H1 (cell line): ENCODE data around the gene MEMO1. TPM values are rescaled to one million over a fixed set of nuclear protein-coding genes. Genes with fewer than 3 reads are reported as not detected.

Experiments
- CTCF ChIA-PET: fragments of 300-600 bp; sonication (Branson Sonifier 250); formaldehyde crosslinking; loops from one replicate; lab custom pipeline; 2021; ENCODE audit not compliant: partially characterized antibody; lab: Charles Lee
- POLR2A ChIA-PET: fragments of 300-600 bp; sonication (Branson Sonifier 250); formaldehyde crosslinking; loops from one replicate; lab custom pipeline; 2021; ENCODE audit warnings: inconsistent platforms; ENCODE audit not compliant: partially characterized antibody; lab: Charles Lee
- DNase-seq, 2 experiments: peaks; one replicate each; pipeline versions ENCODE4 v3.0.0 to v3.0.0-alpha.2; 2010 to 2022; ENCODE audit warnings: low spot score in 2 of 2, low read depth in 1 of 2, mixed read lengths in 1 of 2
- FAIRE-seq: peaks from 2 replicates; lab custom pipeline; 2011; peaks lifted over from hg19 to GRCh38; lab: Jason Lieb, UNC
- H2AFZ ChIP-seq: 2 replicates; pipeline ENCODE4 v1.8.1; 2012; ENCODE audit warnings: low read length, inconsistent platforms
- H2AK5ac ChIP-seq: 2 replicates; pipeline ENCODE4 v1.6.1; 2013; ENCODE audit warnings: low read depth, low read length
- H2BK120ac ChIP-seq: replicated peaks from 2 replicates; pipeline ENCODE3; 2013; ENCODE audit warnings: low read depth, low read length, inconsistent platforms
- H2BK12ac ChIP-seq: 2 replicates; pipeline ENCODE4 v1.6.1; 2013; ENCODE audit warnings: low read depth, low read length
- H2BK15ac ChIP-seq: 2 replicates; pipeline ENCODE4 v1.6.1; 2013; ENCODE audit warnings: low read length
- H2BK20ac ChIP-seq: 2 replicates; pipeline ENCODE4 v1.6.1; 2013; ENCODE audit warnings: low read length
- H2BK5ac ChIP-seq: 2 replicates; pipeline ENCODE4 v1.6.1; 2013; ENCODE audit warnings: low read depth, low read length
- H3K14ac ChIP-seq: 2 replicates; pipeline ENCODE4 v1.6.1; 2013; ENCODE audit warnings: inconsistent platforms; ENCODE audit not compliant: insufficient read length
- H3K18ac ChIP-seq: 2 replicates; pipeline ENCODE4 v1.6.1; 2013; ENCODE audit warnings: low read length; ENCODE audit errors: extremely low read depth
- H3K23ac ChIP-seq: 2 replicates; pipeline ENCODE4 v1.6.1; 2013; ENCODE audit warnings: inconsistent platforms; ENCODE audit not compliant: insufficient read length
- H3K23me2 ChIP-seq: 2 replicates; pipeline ENCODE4 v1.6.1; 2013; ENCODE audit warnings: low read depth, low read length
- H3K27ac ChIP-seq: 2 replicates; pipeline ENCODE4 v1.6.1; 2011; ENCODE audit warnings: low read depth, low read length, inconsistent platforms
- H3K27me3 ChIP-seq, 4 experiments: replicated peaks in 1 of 4; 1 replicate in 1 of 4; 2 replicates in 3 of 4; pipeline versions ENCODE4 v1.6.1 to v1.8.1; 2011 to 2013; ENCODE audit warnings: low read length in 3 of 4, mild to moderate bottlenecking in 3 of 4, inconsistent platforms in 2 of 4, mixed read lengths in 2 of 4, moderate library complexity in 1 of 4; ENCODE audit not compliant: control insufficient read depth in 3 of 4, insufficient read depth in 3 of 4; ENCODE audit errors: extremely low read depth in 1 of 4
- H3K36me3 ChIP-seq, 4 experiments: 2 replicates each; pipeline versions ENCODE4 v1.6.1 to v1.8.1; 2011 to 2013; ENCODE audit warnings: mild to moderate bottlenecking in 4 of 4, low read length in 3 of 4, moderate library complexity in 2 of 4, control low read depth in 1 of 4, inconsistent platforms in 1 of 4; ENCODE audit not compliant: insufficient read depth in 4 of 4, control insufficient read depth in 2 of 4
- H3K4ac ChIP-seq: replicated peaks from 2 replicates; pipeline ENCODE3; 2013; ENCODE audit warnings: low read length, low read depth, mixed read lengths, inconsistent platforms; ENCODE audit not compliant: insufficient read length
- H3K4me1 ChIP-seq, 4 experiments: replicated peaks in 1 of 4; 1 replicate in 1 of 4; 2 replicates in 3 of 4; pipeline versions ENCODE4 v1.6.1 to v1.8.1; 2011 to 2013; ENCODE audit warnings: low read length in 3 of 4, inconsistent platforms in 2 of 4, mixed read lengths in 1 of 4; ENCODE audit not compliant: insufficient read depth in 4 of 4, control insufficient read depth in 3 of 4
- H3K4me2 ChIP-seq, 2 experiments: 2 replicates each; pipeline versions ENCODE4 v1.6.1 to v1.8.1; 2011 to 2013; ENCODE audit warnings: low read depth in 2 of 2, low read length in 2 of 2, control low read depth in 1 of 2, inconsistent platforms in 1 of 2, mild to moderate bottlenecking in 1 of 2; ENCODE audit not compliant: insufficient read depth in 1 of 2
- H3K4me3 ChIP-seq, 4 experiments: fragments of 200-600, 300-600 bp in 1 of 4; sonication (generic), shearing (Covaris generic), sonication (Bioruptor Twin) in 1 of 4; 2 replicates each; pipeline versions ENCODE4 v1.5.1 to v1.8.1; 2011 to 2016; ENCODE audit warnings: low read length in 4 of 4, low read depth in 3 of 4, control low read depth in 2 of 4, inconsistent platforms in 2 of 4, mild to moderate bottlenecking in 2 of 4, mixed read lengths in 1 of 4, moderate library complexity in 1 of 4; ENCODE audit not compliant: insufficient read depth in 2 of 4; ENCODE audit errors: extremely low read depth in 1 of 4
- H3K56ac ChIP-seq: replicated peaks from 2 replicates; pipeline ENCODE3; 2013; ENCODE audit warnings: low read depth, mild to moderate bottlenecking, mixed read lengths, low read length, inconsistent platforms; ENCODE audit not compliant: insufficient read length
- H3K79me1 ChIP-seq: 2 replicates; pipeline ENCODE4 v1.6.1; 2013; ENCODE audit warnings: low read depth, low read length, control low read depth
- H3K79me2 ChIP-seq, 2 experiments: 2 replicates each; pipeline versions ENCODE4 v1.6.1 to v1.8.1; 2012 to 2013; ENCODE audit warnings: low read length in 2 of 2, mild to moderate bottlenecking in 2 of 2, inconsistent platforms in 1 of 2; ENCODE audit not compliant: insufficient read depth in 2 of 2, control insufficient read depth in 1 of 2
- H3K9ac ChIP-seq, 4 experiments: replicated peaks in 1 of 4; 1 replicate in 1 of 4; 2 replicates in 3 of 4; pipeline versions ENCODE4 v1.6.1 to v1.8.1; 2011 to 2013; ENCODE audit warnings: low read depth in 3 of 4, low read length in 3 of 4, control low read depth in 2 of 4, mild to moderate bottlenecking in 2 of 4, moderate library complexity in 2 of 4, inconsistent platforms in 1 of 4; ENCODE audit errors: extremely low read depth in 1 of 4
- H3K9me3 ChIP-seq, 2 experiments: 2 replicates each; pipeline versions ENCODE4 v1.6.1 to v1.8.1; 2012 to 2013; ENCODE audit warnings: mild to moderate bottlenecking in 2 of 2, moderate library complexity in 2 of 2, control low read depth in 1 of 2, inconsistent platforms in 1 of 2, low read depth in 1 of 2, low read length in 1 of 2, mixed read lengths in 1 of 2; ENCODE audit not compliant: insufficient read depth in 2 of 2
- H4K20me1 ChIP-seq, 2 experiments: replicated peaks in 1 of 2; 2 replicates each; pipeline versions ENCODE3 to v1.8.1; 2011 to 2013; ENCODE audit warnings: inconsistent platforms in 2 of 2, low read length in 2 of 2, mild to moderate bottlenecking in 1 of 2; ENCODE audit not compliant: insufficient read depth in 2 of 2, control insufficient read depth in 1 of 2
- H4K5ac ChIP-seq: 2 replicates; pipeline ENCODE4 v1.6.1; 2013; ENCODE audit warnings: low read length, low read depth, mixed read lengths, inconsistent platforms; ENCODE audit not compliant: insufficient read length
- H4K8ac ChIP-seq: 2 replicates; pipeline ENCODE4 v1.8.0; 2013; ENCODE audit warnings: mild to moderate bottlenecking, moderate library complexity, low read length, inconsistent platforms; ENCODE audit not compliant: insufficient read depth; ENCODE audit errors: extremely low read depth
- H4K91ac ChIP-seq: replicated peaks from 2 replicates; pipeline ENCODE3; 2013; ENCODE audit warnings: low read length, mixed read lengths, inconsistent platforms; ENCODE audit not compliant: insufficient read length
- ASH2L ChIP-seq: fragments of 200-600, 300-600 bp; sonication (generic); IDR thresholded peaks from one replicate; pipeline ENCODE4 v1.7.1; 2017; ENCODE audit warnings: low read length
- EZH2 ChIP-seq: fragments of 200-600 bp; sonication (generic); IDR thresholded peaks from 2 replicates; pipeline ENCODE4 v1.7.1; 2012; ENCODE audit warnings: low read depth, mild to moderate bottlenecking, moderate library complexity, low read length, inconsistent platforms; ENCODE audit not compliant: severe bottlenecking
- KDM1A ChIP-seq: fragments of 200-600, 300-600 bp; sonication (generic); IDR thresholded peaks from 2 replicates; pipeline ENCODE4 v1.7.1; 2016; ENCODE audit warnings: mild to moderate bottlenecking, low read length, borderline replicate concordance
- KDM4A ChIP-seq: IDR thresholded peaks from one replicate; pipeline ENCODE4 v1.7.1; 2012; ENCODE audit warnings: low read depth, mild to moderate bottlenecking, moderate library complexity, low read length, inconsistent platforms; ENCODE audit not compliant: severe bottlenecking
- KDM5A ChIP-seq: fragments of 200-600 bp; IDR thresholded peaks from 2 replicates; pipeline ENCODE4 v1.7.1; 2012; ENCODE audit warnings: mild to moderate bottlenecking, low read length, inconsistent platforms, mixed read lengths
- POLR2AphosphoS5 ChIP-seq: IDR thresholded peaks from 2 replicates; pipeline ENCODE4 v1.6.1; 2011; ENCODE audit warnings: low read depth, low read length
- RBBP5 ChIP-seq: IDR thresholded peaks from 2 replicates; pipeline ENCODE4 v1.7.1; 2012; ENCODE audit warnings: low read depth, mild to moderate bottlenecking, inconsistent platforms, low read length, moderate library complexity, borderline replicate concordance
- SAP30 ChIP-seq: fragments of 300-600 bp; sonication (generic); IDR thresholded peaks from 2 replicates; pipeline ENCODE4 v1.7.1; 2012; ENCODE audit warnings: low read length, moderate library complexity, mild to moderate bottlenecking, inconsistent platforms; ENCODE audit not compliant: insufficient read depth, insufficient replicate concordance
- SIRT6 ChIP-seq: IDR thresholded peaks from one replicate; pipeline ENCODE4 v1.7.1; 2012; ENCODE audit warnings: low read length, inconsistent platforms
- SIX5 ChIP-seq: IDR thresholded peaks from 2 replicates; pipeline ENCODE4 v1.6.1; 2011; ENCODE audit warnings: mild to moderate bottlenecking, low read depth, low read length
- SP1 ChIP-seq: IDR thresholded peaks from 2 replicates; pipeline ENCODE4 v1.6.1; 2011; ENCODE audit warnings: low read depth, low read length
- TAF1 ChIP-seq: IDR thresholded peaks from 2 replicates; pipeline ENCODE4 v1.6.1; 2011; ENCODE audit warnings: mild to moderate bottlenecking, low read depth, low read length
- TEAD4 ChIP-seq: IDR thresholded peaks from 2 replicates; pipeline ENCODE4 v1.6.1; 2012; ENCODE audit warnings: low read depth, low read length, inconsistent platforms, mixed read lengths
- WGBS, 2 experiments: shearing (Covaris generic) in 1 of 2; methylation state at CpG; one replicate each; pipeline versions ENCODE4 v1.1.6 to v1.1.7; 2013 to 2015; ENCODE audit warnings: low lambda C conversion rate in 2 of 2, mixed read lengths in 2 of 2, inconsistent platforms in 1 of 2, low coverage in 1 of 2, missing lambda C conversion rate in 1 of 2; ENCODE audit not compliant: insufficient replicate concordance in 2 of 2, insufficient coverage in 1 of 2, insufficient read length in 1 of 2; ENCODE audit errors: extremely low coverage in 1 of 2, missing lambda C conversion rate in 1 of 2; 5-methylcytosine and 5-hydroxymethylcytosine counted together
- polyA plus RNA-seq, 7 experiments: library from polyadenylated mRNA; depleted of rRNA in 3 of 7; stranded (reverse) in 5 of 7; unstranded in 2 of 7; fragments of >200 nt in 5 of 7; fragments of 200-250 nt in 2 of 7; gene quantifications; 1 replicate in 5 of 7; 2 replicates in 1 of 7; 4 replicates in 1 of 7; pipeline versions ENCODE4 v1.2.1 to v1.2.3, GENCODE V29; 2011 to 2013; ENCODE audit warnings: missing spikeins in 2 of 7, mixed read lengths in 2 of 7
- total RNA-seq: library from RNA; stranded (reverse); fragmentation: NEBNext Ultra II Directional; extraction: Animal tissue kit (Norgen Biotek cat#: 25700); gene quantifications from 2 replicates; pipeline ENCODE4 v1.2.1, GENCODE V29; 2021
- TF ChIP-seq, protein P1 (sequence below): IDR thresholded peaks from 2 replicates; pipeline ENCODE4 v1.6.1; 2011; ENCODE audit warnings: low read depth, mild to moderate bottlenecking, low read length; ENCODE audit not compliant: insufficient read depth
- TF ChIP-seq, protein P2 (sequence below): IDR thresholded peaks from 2 replicates; pipeline ENCODE4 v1.6.1; 2012; ENCODE audit warnings: inconsistent platforms

Gene MEMO1
- total and polyA plus RNA-seq, 2 of the 8 experiments (the other 6 are each of a cell fraction or from before 2014, with no cell fraction given), result 26.9 to 54.7 TPM

DNA sequence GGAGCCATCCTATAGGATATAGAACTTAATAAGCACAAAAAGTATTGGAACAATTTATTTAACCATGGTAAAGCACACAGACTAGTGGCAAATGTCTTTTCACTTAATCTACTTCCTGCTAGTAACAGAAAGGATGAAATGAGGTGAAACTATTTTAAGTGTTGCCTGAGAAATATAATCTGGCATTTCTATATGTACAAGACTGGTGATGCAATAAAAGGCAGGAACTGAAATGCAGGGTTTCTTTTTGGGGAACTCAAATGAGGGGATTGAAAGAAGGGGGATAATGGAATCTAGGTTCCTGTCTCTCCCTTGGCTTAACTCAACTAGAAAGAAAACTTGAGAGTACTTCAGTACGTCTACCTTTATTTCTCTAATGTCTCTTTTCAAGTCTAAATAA, 122.3 kb downstream of the MEMO1 start:
- H2BK20ac ChIP-seq, result no peak overlapping the region
- H3K4me1 ChIP-seq, result peaks cover 0 to 12% (median 7%) of the 10 kb centered on the region in 4 experiments; a peak in 4 of 7 replicates
- no peaks in the 10 kb centered on the region for H3K9me3 ChIP-seq
- H3K4me3 ChIP-seq, result no peak overlapping the region
- 83% methylated on average over 1 of the region's 1 CpG; no CpG with 5 or more reads in 1 of the 2 experiments for WGBS, 2 experiments
- H3K4me2 ChIP-seq, result no peak overlapping the region
- no peaks in the 10 kb centered on the region for H3K23me2 ChIP-seq
- no peak overlapping the region for H3K23ac ChIP-seq
- H3K9ac ChIP-seq, result no peak overlapping the region
- no peaks in the 10 kb centered on the region for H4K20me1 ChIP-seq
- no peak overlapping the region for H2AFZ ChIP-seq
- no peaks in the 10 kb centered on the region for H3K27me3 ChIP-seq
- H3K36me3 ChIP-seq, result no peaks in the 10 kb centered on the region
- H3K27ac ChIP-seq, result no peak overlapping the region
- DNase-seq (no peak), FAIRE-seq (no peak)
- ChIA-PET POLR2A (no interaction called here), CTCF (interaction anchor here (1.0 to 1.1 kb wide), 2 partner anchors 13 to 120 kb away, joined by 3 to 5 read pairs; no protein-coding TSS in a partner anchor)
- no peak overlapping the region for H3K56ac ChIP-seq
- H2AK5ac ChIP-seq, result no peak overlapping the region
- H2BK120ac ChIP-seq, result no peak overlapping the region
- no peak overlapping the region for H3K18ac ChIP-seq
- H2BK15ac ChIP-seq, result no peak overlapping the region
- no peak overlapping the region for H4K5ac ChIP-seq
- no peak overlapping the region for H3K14ac ChIP-seq
- H3K79me1 ChIP-seq, result no peaks in the 10 kb centered on the region
- H4K91ac ChIP-seq, result no peak overlapping the region
- H3K79me2 ChIP-seq, result no peaks in the 10 kb centered on the region
- H2BK12ac ChIP-seq, result no peak overlapping the region
- no peak overlapping the region for H4K8ac ChIP-seq
- no peak overlapping the region for H2BK5ac ChIP-seq
- no peak overlapping the region for H3K4ac ChIP-seq
- no peak for TF ChIP-seq RBBP5
- TF ChIP-seq SAP30, result no peak
- TF ChIP-seq KDM1A, result no peak
- TF ChIP-seq SIX5, result no peak
- TF ChIP-seq SP1, result no peak
- TF ChIP-seq POLR2AphosphoS5, result no peak
- no peak for TF ChIP-seq EZH2
- TF ChIP-seq TEAD4, result no peak
- TF ChIP-seq, protein P1, sequence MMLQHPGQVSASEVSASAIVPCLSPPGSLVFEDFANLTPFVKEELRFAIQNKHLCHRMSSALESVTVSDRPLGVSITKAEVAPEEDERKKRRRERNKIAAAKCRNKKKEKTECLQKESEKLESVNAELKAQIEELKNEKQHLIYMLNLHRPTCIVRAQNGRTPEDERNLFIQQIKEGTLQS, result no peak
- TF ChIP-seq KDM5A, result no peak
- no peak for TF ChIP-seq TAF1
- no peak for TF ChIP-seq ASH2L
- TF ChIP-seq SIRT6, result no peak
- no peak for TF ChIP-seq KDM4A
- TF ChIP-seq, protein P2, sequence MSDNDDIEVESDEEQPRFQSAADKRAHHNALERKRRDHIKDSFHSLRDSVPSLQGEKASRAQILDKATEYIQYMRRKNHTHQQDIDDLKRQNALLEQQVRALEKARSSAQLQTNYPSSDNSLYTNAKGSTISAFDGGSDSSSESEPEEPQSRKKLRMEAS, result no peak
